ENCODE results near the gene ZNF597. TPM values are rescaled to one million over a fixed set of nuclear protein-coding genes. Genes with fewer than 3 reads are reported as not detected.
A peak's percentile ranks its signal among the peaks of the same experiment; 100 is the strongest.

ZNF597 gene
- total RNA-seq, 1 donor from 2014 or later, result 1.8 TPM

DNA sequence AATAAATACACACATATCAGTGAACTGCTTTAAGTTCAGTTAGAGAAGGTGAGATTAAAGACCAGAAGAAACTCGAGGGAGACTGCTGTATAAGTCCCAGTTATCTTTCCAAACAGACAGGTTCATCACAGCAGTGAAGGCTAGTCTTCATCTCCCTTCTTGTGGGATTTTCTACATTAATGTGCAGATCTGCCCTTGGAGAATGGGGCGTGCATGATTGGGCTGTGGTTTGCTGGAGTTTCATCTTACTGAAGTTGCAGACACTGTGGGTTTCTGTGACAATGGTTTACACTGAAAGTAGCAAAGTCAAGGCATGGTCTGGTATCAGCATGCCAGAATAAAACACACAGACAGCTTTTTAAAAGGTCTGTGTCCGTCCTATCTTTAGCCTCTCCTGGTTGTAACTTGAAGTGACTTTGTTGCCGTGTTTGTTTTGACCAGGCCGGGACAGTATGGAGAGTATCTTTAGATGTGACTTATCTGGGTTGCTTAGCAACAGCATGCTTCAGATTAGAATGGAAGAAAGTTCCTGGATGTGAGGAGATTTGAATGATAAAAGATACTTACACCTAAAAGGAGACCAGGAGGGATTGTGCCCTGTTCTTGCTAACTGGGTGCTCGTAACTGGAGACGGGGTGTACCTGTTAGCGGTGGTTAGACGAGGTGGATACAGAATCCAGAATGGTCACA, 16.2 kb upstream of the ZNF597 start:
- no peak for DNase-seq (ENCODE audit: low spot score)
- intact Hi-C loops (cut with DNase I), result loop anchor here (5.0 kb wide), 2 partner anchors 43 to 177 kb away; partner anchors contain the start of genes CLUAP1 and ZNF263

DNA sequence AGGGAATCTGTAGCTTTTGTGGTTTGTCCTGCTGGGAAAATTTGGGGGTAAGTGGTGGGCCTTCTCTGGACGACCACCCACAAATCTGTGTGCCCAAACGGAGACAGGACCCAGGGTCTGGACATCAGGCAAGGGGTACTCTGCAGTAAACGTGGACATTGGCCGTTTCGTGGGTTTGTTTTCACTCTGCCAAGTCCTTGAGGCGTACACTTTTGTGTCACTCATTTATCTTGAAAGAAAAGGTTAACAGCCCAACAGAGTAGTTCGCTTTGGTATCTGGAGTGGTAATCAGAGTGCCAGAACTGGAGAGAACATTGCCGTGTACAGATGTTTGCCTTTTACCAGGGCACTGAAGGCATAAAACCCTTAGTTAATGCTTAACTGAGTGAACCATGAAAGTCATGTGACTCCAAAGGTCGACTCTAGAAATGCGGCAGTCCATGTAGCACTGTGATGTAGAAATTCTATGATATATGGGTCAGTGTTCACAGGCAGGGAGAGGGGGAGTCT, 15.6 kb upstream of the ZNF597 start:
- intact Hi-C loops (cut with DNase I), result loop anchor here (5.0 kb wide), 2 partner anchors 43 to 177 kb away; partner anchors contain the start of genes CLUAP1 and ZNF263
- DNase-seq (ENCODE audit: low spot score), result no peak

DNA sequence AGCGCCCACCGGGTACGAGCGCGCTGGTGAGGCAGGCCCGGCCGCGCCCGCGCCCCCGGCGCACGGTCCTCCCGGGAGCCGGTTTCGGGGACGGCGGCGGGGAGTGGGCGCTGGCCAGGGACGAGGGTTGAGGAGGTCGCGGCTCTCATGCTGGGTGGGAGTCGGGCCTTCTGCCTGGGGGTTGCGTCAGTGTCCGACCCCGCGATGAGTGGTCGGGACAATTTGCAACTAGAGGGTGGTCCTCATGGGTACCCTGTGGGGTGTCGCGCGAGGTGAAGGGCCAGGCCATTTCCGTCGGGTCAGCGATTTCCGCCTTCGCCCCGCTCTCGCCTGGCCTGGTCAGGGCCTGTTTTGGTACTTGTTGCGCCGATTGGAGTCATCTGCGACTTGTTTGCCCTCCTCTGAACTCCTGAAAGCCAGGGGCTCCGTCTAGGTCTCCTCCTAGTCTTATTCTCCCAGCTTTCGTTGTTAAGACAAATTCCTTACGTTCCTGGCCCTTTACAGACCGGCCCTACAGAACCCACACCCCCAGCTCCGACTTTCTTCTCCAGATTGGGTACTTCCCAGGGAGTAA, 15.1 kb upstream of the ZNF597 start:
- intact Hi-C loops (cut with DNase I), result loop anchor here (5.0 kb wide), 2 partner anchors 44 to 176 kb away; partner anchors contain the start of genes CLUAP1 and ZNF263
- no peak for DNase-seq (ENCODE audit: low spot score)

DNA sequence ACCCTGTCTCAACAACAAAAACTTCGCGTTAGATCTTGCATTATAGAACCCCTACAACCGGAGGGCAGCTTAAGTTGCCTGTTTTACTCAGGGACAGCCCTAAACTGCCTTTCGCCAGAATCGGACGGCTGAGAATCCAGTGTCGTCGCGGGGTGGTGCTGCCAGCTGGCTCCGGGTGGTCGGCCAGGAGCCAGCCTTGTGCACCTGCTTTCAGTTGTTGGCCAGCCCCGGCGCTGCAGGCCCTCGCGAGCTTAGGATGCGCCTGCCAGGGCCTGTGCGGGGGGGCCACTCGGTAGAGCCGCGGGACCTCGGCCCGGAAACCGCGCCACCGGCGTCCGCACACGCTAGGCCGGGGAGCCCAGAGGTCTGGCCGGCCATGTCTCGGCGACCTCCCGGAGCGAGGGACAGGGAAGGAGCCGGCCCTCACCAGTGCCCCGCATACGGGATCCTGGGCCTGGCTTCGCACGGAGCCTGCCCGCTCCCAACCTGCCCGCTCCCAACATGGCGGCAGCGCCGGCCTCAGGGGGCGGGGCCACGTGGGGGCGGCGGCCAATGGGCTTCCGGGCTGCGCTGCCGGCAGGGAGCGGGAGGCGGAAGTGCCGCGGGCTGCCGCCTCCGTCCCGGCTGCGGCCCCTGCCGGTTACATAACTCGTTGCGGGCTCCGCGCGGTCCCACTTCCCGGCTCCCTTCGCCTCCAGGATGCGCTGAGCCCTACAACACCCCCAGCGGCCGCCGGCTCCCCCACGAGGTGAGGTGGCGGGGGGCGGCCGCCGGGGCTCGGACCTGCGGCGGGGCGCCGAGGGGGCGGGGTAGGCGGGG, 14.3 kb upstream of the ZNF597 start:
- intact Hi-C loops (cut with DNase I), result loop anchor here (2.0 to 5.0 kb wide), 3 partner anchors 45 to 175 kb away; partner anchors contain the start of genes CLUAP1, ZNF174, ZNF263 and ZSCAN32
- peak; percentile 95 for DNase-seq (ENCODE audit: low spot score)

DNA sequence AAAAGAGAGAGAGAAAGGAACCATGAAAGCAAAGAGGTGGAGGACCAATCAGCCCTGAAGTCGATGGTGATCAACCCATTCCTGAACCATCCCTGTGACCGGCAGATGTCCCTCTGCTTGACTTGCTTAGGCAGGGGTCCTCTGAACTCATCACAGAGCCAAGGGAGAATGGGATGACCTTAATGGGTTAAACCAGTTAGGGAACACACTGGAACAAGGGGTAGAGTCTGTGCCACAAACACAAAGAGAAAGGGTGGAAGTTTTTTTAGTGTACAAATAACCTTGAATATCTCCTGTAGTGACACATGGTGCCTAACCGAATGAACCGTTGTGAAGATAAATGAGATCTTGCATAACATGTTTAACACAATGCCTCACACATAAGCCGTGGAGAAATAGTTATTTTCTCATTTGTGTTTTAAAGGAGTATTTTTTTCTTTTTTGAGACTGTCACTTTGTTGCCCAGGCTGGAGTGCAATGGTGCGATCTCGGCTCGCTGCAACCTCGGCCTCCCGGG, 11.4 kb upstream of the ZNF597 start:
- DNase-seq (ENCODE audit: low spot score), result no peak
- intact Hi-C loops (cut with DNase I), result loop anchor here (5.0 kb wide), 2 partner anchors 48 to 172 kb away; partner anchors contain the start of genes CLUAP1 and ZNF263

DNA sequence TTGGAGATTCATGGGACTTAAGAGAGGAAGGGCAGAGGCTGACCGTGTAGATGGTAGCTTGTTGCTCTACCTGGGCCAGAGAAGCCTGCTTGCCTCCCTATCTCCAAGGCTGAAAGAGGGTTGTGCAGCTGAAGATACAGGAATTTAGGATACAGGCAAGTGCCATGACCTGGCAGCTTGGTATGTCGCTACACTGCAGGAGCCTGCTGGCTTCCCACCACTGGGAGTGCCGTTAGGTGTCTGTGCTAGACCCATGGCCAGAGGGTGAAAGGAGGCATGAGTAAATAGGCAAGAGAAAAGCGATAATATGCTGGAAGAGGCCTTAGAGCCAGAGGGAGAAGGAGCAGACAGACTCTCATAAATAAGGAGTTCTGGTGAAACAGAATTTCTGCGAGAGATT, 10.8 kb upstream of the ZNF597 start:
- intact Hi-C loops (cut with DNase I), result no loop called here
- no peak for DNase-seq (ENCODE audit: low spot score)

DNA sequence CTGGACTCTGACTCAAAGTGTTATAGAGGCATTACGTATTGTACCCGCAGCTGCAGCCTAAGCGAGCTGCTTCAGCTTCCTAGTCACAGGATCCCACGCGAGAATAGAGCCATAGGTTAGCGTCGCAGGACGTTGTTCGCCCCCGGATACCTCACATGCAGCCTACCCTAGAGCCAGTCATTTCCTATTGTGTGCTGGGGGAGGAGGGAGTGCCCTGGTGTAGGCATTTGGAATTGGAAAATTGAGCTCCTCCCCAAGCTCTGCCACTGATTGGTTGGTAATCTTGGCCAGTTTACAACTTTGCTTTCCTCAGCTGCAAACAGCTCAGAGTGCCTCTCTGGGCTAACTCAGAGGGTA, 706 bp upstream of the ZNF597 start:
- intact Hi-C loops (cut with DNase I), result no loop called here
- DNase-seq (ENCODE audit: low spot score), result no peak

DNA sequence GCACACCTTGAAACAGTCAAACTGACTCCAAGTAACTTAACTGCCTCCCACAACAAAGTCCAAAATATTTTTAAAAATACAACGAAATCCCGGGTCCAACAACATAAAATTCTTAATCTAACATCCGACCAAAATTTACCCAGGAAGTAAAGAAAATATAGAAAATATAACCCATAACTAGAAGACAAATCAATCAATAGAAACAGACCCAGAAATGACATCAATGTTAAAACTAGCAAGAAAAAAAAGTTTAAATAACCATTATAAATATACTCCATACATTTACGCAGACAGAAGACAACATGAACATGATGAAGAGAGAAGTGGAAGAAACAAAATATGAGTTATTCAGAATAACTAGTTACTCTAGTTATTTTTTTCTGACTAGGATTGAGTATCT, 3.7 kb downstream of the ZNF597 start:
- no peak for DNase-seq (ENCODE audit: low spot score)
- intact Hi-C loops (cut with DNase I), result no loop called here

DNA sequence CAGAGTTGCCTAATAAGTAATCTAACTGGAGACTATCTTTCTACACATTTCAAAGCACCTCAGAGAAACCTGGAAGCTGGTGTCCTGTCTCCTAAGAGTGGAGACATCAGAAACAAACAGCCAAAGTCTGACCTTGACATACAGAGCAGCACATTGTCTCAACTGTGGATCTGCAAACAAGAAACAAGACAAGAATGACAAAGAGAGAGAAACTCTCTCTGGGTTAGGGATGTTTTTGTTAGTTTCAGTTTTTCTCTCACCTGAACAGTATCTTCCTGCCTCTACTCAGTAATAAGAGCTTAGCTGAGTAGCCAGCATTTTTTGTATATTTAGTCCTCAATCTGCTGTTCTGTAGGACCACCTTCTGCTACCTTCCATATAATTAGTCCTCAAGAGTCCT, 8.9 kb downstream of the ZNF597 start:
- intact Hi-C loops (cut with DNase I), result no loop called here
- DNase-seq (ENCODE audit: low spot score), result no peak

DNA sequence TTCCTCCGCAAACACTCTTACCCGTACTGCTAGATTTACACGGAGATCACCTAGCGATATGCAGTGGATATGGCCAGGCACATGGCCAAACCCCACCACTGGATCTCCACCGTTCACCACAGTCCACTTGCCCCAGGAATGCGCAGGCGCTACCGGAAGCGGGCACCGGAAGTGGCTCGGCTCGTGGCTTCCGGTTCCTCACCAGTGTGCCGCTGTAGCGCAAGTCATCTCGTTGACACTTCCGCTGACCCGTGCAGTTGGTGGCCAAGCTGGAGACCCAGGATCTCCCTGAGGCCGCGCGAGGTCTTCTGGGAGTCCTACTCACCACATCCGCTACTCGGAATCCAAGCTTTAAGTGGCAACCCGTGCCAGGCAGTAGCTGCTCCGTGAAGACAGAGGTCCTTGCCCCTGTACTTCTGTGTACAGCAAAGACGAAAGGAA, 11.5 kb downstream of the ZNF597 start:
- intact Hi-C loops (cut with DNase I), result no loop called here
- peak; percentile 76 for DNase-seq (ENCODE audit: low spot score)

DNA sequence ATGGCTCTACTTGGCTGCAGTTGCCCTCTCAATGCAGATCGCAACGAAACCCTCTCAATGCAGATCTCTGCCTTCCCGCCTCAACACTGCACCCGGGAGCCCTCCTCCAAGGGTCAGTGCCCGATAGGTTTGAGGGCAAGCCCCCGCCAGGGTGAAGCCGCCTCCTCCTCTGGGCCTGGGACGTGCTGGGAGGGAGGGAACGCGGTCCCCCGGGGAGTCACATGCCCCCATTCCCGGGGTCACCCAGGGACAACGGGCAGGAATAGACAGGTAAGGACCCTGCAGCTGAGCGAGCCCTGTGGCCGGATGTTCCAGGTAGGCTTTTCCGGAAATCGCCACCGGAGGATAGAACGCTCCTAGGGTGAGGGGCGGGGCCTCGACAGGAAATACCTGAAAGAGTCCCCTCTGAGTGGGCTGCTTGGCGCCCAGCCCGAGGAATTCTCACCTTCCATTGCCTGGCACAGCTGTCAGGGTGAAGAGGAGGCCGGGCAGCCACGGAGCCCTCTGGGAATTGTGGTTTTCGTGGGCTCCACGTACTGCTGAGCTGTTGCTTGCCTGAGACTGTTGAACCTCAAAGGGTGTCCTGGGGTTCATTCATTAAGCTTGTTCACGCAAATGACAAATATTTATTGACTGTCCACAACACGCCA, 29.4 kb downstream of the ZNF597 start:
- intact Hi-C loops (cut with DNase I), result no loop called here
- no peak for DNase-seq (ENCODE audit: low spot score)

DNA sequence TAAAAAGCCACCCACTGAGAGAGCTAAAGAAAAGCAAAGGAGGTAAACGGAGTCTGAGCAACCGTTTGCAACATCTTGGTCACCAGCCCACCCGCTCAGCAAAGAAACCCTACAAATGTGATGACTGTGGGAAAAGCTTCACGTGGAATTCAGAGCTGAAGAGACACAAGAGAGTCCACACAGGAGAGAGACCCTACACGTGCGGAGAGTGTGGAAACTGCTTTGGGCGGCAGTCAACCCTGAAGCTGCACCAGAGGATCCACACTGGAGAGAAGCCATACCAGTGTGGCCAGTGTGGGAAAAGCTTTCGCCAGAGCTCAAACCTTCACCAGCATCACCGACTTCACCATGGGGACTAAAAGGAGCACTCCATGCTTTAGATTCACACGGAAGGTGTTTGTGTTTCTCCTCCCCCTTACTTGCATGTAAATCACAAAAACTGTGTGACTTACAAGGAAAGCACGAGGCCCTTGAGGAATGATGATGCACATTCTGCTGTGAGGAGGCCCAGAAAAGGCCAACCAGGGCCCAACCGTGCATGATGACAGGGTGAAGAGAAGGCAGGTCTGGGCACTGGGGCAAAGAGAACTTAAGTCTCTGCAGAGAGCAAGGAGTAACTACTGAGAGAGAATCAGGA, 34.6 kb downstream of the ZNF597 start:
- intact Hi-C loops (cut with DNase I), result no loop called here
- DNase-seq (ENCODE audit: low spot score), result no peak

DNA sequence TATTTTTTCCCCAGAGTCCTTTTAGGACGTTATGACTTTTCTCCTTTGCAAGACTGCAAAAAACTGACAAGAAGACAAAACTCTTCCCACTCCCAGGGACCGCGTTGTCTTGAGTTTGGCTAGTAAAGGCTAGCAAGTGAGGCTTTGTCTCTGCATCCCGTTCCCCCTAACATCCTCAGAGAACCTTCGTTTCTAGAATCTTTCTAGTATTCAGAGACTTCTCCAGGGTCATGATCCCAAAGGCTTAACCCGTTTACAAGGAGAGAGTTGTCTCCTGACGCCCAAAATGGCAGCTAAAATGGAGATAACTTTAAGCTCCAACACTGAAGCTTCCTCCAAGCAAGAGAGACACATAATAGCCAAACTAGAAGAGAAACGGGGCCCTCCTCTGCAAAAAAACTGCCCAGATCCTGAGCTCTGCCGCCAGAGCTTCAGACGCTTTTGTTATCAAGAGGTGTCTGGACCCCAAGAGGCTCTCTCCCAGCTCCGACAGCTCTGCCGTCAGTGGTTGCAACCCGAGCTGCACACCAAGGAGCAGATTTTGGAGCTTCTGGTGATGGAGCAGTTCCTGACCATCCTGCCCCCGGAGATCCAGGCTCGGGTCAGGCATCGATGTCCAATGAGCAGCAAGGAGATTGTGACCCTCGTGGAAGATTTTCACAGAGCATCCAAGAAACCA, 41.4 kb downstream of the ZNF597 start:
- DNase-seq (ENCODE audit: low spot score), result no peak
- intact Hi-C loops (cut with DNase I), result loop anchor here (2.0 kb wide), 2 partner anchors 55 to 119 kb away; partner anchors contain the start of gene ZNF263

DNA sequence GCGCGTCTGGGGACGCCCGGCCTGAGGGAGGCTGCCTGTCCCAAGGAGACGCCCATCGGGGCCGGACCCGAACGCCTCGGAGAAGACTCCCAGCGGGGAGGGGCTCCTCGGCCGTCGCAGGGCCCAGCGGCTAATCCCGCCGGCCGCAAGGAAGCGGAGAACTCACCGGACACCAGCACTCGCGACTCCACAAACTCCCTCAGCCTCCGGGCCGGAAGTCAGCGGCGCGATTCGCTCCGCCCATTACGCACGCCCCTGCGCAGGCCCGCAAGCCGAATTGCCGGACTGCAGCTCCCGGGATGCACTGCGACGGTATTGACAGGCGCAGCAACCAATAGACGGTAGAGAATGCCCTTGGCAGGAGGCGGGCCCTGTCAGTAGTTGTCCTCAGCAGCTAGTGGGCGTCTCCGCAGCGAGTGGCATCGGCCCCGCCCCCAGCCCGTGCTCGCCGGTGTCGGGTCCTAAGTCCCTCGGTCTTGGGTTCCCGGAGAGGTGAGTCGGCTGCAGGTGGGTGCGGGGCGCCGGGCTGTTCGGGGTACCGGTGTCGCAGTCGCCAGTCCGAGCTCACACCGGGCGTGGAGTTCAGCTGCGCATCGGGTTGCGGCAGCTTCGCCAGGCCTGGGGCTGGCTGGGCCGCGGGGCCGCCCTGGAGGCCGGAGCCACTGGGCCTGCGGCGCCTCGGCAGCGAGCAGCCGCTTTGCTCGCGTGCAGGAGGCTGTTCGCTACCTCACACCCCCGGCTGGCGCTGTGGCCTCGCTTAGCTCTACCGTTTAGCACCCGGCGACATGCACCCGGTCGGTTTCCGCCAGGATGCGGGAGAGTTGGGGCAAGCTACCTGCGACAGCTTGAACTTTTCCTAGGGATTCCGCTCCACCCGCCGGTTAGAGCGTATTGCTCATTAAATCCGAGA, 42.3 kb downstream of the ZNF597 start, which contains the start of the genes ZNF174 and ZSCAN32:
Gene ZNF174 (plus strand): TSS at position 437 of the 910 bp plus-strand sequence. CDS start 790 bp downstream, outside the sequence.
Gene ZSCAN32 (minus strand): TSS at position 226 of the 910 bp plus-strand sequence. CDS start 3,447 bp downstream, outside the sequence.
- peak; percentile 100 for DNase-seq (ENCODE audit: low spot score)
- intact Hi-C loops (cut with DNase I), result loop anchor here (2.0 kb wide), 2 partner anchors 56 to 118 kb away; partner anchors contain the start of gene ZNF263

DNA sequence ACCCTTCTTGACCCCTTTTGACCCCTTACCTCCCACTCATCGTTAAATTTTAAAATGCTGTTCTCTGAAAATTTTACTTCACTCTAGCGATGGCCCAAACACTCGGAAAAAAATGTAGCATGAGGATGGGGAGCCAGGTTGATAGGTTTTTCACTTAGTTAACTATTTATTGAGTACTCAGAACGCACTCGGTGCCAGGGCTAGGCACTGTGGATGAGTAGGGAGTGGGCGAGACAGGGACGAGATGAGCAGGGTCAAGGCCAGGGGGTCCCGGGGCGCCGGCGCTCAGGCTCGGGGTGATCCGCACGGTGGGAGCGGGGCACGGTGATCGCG, 42.9 kb downstream of the ZNF597 start:
- intact Hi-C loops (cut with DNase I), result loop anchor here (2.0 kb wide), 2 partner anchors 56 to 118 kb away; partner anchors contain the start of gene ZNF263
- no peak for DNase-seq (ENCODE audit: low spot score)

DNA sequence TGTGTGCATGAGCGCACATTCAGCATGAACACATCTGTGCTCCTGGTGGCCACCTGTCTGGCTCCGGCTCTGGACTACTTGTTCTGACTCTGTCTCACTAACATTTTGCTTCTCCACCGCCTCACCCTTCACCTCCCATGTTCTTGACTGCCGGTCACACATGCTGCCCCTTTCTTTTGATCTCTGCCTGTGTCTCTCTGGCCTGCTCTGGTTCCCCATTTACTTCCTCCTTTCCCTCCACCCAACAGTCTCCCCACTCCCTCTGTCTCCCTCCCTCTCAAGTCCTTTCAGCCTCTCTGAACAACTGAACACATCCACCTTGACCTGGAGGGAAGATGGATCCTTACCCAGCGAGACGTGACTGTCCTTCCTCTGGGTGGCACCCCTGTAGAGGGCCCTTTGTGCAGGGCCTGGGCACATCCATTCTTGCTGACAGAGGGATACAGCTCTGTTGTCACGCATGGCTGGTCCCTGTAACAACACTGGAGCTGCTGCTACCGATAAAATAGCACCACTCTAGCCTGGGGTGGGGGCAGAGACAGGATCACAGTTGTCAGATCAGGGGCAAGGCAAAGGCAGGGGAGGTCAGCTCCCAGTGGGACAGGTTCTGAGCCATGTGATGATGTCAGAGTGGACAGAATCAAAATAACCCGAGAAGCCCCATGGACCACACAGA, 53.5 kb downstream of the ZNF597 start:
- intact Hi-C loops (cut with DNase I), result no loop called here
- DNase-seq (ENCODE audit: low spot score), result no peak
